GM12878 (cell line): ENCODE data around the gene EVC. TPM values are rescaled to one million over a fixed set of nuclear protein-coding genes. Genes with fewer than 3 reads are reported as not detected.

Experiments used
- ATAC-seq: fragments of 200-7000 bp; cut with Tn5 transposase; 3 replicates; pipeline ENCODE4 v1.9.1; 2020; ENCODE audit warnings: mild to moderate bottlenecking, moderate library complexity
- BruUV-seq: library from RNA; stranded (reverse); fragments of 400-500 nt; replicated peaks from 2 replicates; lab custom pipeline; 2021; lab: Mats Ljungman, UMichigan
- CTCF ChIA-PET: fragments of 300-600 bp; sonication (Branson Sonifier 250); formaldehyde crosslinking; extraction: SDS; loops from one replicate; lab custom pipeline; 2021; ENCODE audit warnings: inconsistent platforms; lab: Yijun Ruan, JAX
- POLR2A ChIA-PET: fragments of 350-600 bp; formaldehyde crosslinking; extraction: SDS; loops from one replicate; lab custom pipeline; 2021; ENCODE audit warnings: inconsistent platforms; lab: Charles Lee
- RAD21 ChIA-PET: fragments of 300-600 bp; sonication (Branson Sonifier 250); formaldehyde crosslinking; loops from one replicate; lab custom pipeline; 2023; ENCODE audit warnings: antibody characterized with exemption; ENCODE audit not compliant: unreplicated experiment; lab: Charles Lee
- SMC1A ChIA-PET: fragments of 300-600 bp; sonication (Branson Sonifier 250); formaldehyde crosslinking; loops from one replicate; lab custom pipeline; 2023; ENCODE audit not compliant: unreplicated experiment, uncharacterized antibody; lab: Charles Lee
- DNase-seq: peaks from one replicate; pipeline ENCODE4 v3.0.0-alpha.2; 2011; ENCODE audit warnings: low read depth, low spot score
- FAIRE-seq: peaks from 3 replicates; lab custom pipeline; 2011; peaks lifted over from hg19 to GRCh38; lab: Jason Lieb, UNC
- H2AFZ ChIP-seq: 2 replicates; pipeline ENCODE4 v1.6.0; 2011; ENCODE audit warnings: low read depth, low read length, control low read depth; ENCODE audit not compliant: control insufficient read depth
- H3K27ac ChIP-seq: 2 replicates; pipeline ENCODE4 v1.5.1; 2011; ENCODE audit warnings: control low read depth; ENCODE audit not compliant: control insufficient read depth, insufficient read depth
- H3K27me3 ChIP-seq, 2 experiments: replicated peaks in 1 of 2; 2 replicates each; pipeline versions ENCODE4 v1.6.0 to v1.6.1; 2011; ENCODE audit warnings: low read length in 1 of 2; ENCODE audit not compliant: control insufficient read depth in 2 of 2, insufficient read depth in 2 of 2
- H3K36me3 ChIP-seq, 2 experiments: 2 replicates each; pipeline ENCODE4 v1.5.1; 2011; ENCODE audit warnings: low read length in 1 of 2; ENCODE audit not compliant: control insufficient read depth in 2 of 2, insufficient read depth in 2 of 2
- H3K4me1 ChIP-seq: 2 replicates; pipeline ENCODE4 v1.6.1; 2011; ENCODE audit warnings: mild to moderate bottlenecking, low read length, moderate library complexity, mixed read lengths; ENCODE audit not compliant: control insufficient read depth, insufficient read depth
- H3K4me2 ChIP-seq: 2 replicates; pipeline ENCODE4 v1.6.0; 2011; ENCODE audit warnings: control low read depth; ENCODE audit not compliant: control insufficient read depth, insufficient read depth
- H3K4me3 ChIP-seq: fragments of 200-600 bp; sonication (generic); 2 replicates; pipeline ENCODE4 v1.5.1; 2016
- H3K79me2 ChIP-seq: 2 replicates; pipeline ENCODE4 v1.6.0; 2011; ENCODE audit warnings: low read length; ENCODE audit not compliant: control insufficient read depth, insufficient read depth
- H3K9ac ChIP-seq: 2 replicates; pipeline ENCODE4 v1.8.0; 2011; ENCODE audit warnings: low read length, control low read depth, mixed read lengths; ENCODE audit not compliant: control insufficient read depth, insufficient read depth
- H3K9me3 ChIP-seq: replicated peaks from 3 replicates; pipeline ENCODE4 v1.5.1; 2011; ENCODE audit warnings: mild to moderate bottlenecking, low read length; ENCODE audit not compliant: control insufficient read depth, insufficient read depth
- H4K20me1 ChIP-seq: 2 replicates; pipeline ENCODE4 v1.6.0; 2011; ENCODE audit not compliant: control insufficient read depth, insufficient read depth
- CTCF ChIP-seq, 3 experiments: IDR thresholded peaks in 2 of 3; conservative IDR thresholded peaks in 1 of 3; 2 replicates each; pipeline ENCODE4 v1.5.1; 2011; ENCODE audit warnings: low read depth in 3 of 3, low read length in 3 of 3, mild to moderate bottlenecking in 3 of 3, control low read depth in 2 of 3, moderate library complexity in 2 of 3, inconsistent platforms in 1 of 3, mixed read lengths in 1 of 3; ENCODE audit not compliant: control insufficient read depth in 2 of 3, insufficient read depth in 1 of 3; ENCODE audit errors: extremely low read depth in 1 of 3
- HCFC1 ChIP-seq: fragments of 150-350 bp; IDR thresholded peaks from 2 replicates; pipeline ENCODE4 v1.6.1; 2014; ENCODE audit warnings: low read length
- RB1 ChIP-seq: fragments of 450-650 bp; formaldehyde crosslinking; IDR thresholded peaks from 2 replicates; pipeline ENCODE4 v1.6.1; 2017; ENCODE audit warnings: mild to moderate bottlenecking, borderline replicate concordance
- RELB ChIP-seq: fragments of 450-650 bp; IDR thresholded peaks from 2 replicates; pipeline ENCODE4 v1.6.1; 2017; ENCODE audit warnings: low read depth, mild to moderate bottlenecking, moderate library complexity
- RFX5 ChIP-seq: IDR thresholded peaks from 2 replicates; pipeline ENCODE4 v1.6.1; 2011; ENCODE audit warnings: low read depth, low read length, improper control_type of control experiment
- SPI1 ChIP-seq: IDR thresholded peaks from 2 replicates; pipeline ENCODE4 v1.6.1; 2011; ENCODE audit warnings: low read depth, mild to moderate bottlenecking, low read length, moderate library complexity, borderline replicate concordance; ENCODE audit not compliant: insufficient read depth
- ZNF217 ChIP-seq: fragments of 450-650 bp; IDR thresholded peaks from 2 replicates; pipeline ENCODE4 v1.6.1; 2017; ENCODE audit warnings: antibody characterized with exemption, mild to moderate bottlenecking
- WGBS: methylation state at CpG from one replicate; pipeline ENCODE4 v1.1.6; 2016; ENCODE audit warnings: low lambda C conversion rate; ENCODE audit not compliant: insufficient replicate concordance, insufficient coverage; ENCODE audit errors: missing lambda C conversion rate; 5-methylcytosine and 5-hydroxymethylcytosine counted together
- in situ Hi-C: fragments of 300-500 bp; cut with MboI; formaldehyde crosslinking; loops from 9 replicates; pipeline ENCODE4 v1.14.3; 2018; ENCODE audit warnings: mixed read lengths
- intact Hi-C: fragments of 100-400 bp; cut with micrococcal nuclease; formaldehyde crosslinking; loops from one replicate; pipeline ENCODE4 v1.14.2; 2022; ENCODE audit not compliant: unreplicated experiment
- polyA plus RNA-seq, 11 experiments: library from polyadenylated mRNA; depleted of rRNA in 4 of 11; unstranded in 6 of 11; stranded (reverse) in 5 of 11; fragments of >200 nt; fragmentation: Nextera tagmentation in 4 of 11; fragmentation: Illumina TruSeq in 1 of 11; extraction: Ambion mirVana in 4 of 11; extraction: Trizol in 1 of 11; gene quantifications; 1 replicate in 1 of 11; 2 replicates in 10 of 11; pipeline versions ENCODE4 v1.2.1 to v1.2.3, GENCODE V29; 2011 to 2016; ENCODE audit warnings: inconsistent platforms in 2 of 11, missing spikeins in 2 of 11, low read depth in 1 of 11
- total RNA-seq, 4 experiments: library from RNA; depleted of rRNA in 3 of 4; stranded (reverse); fragments of >200 nt in 3 of 4; fragmentation: Illumina TruSeq in 1 of 4; extraction: Trizol in 1 of 4; gene quantifications; 2 replicates each; pipeline versions ENCODE4 v1.2.1 to v1.2.3, GENCODE V29; 2013 to 2021

Gene EVC
- total and polyA plus RNA-seq, 10 of the 15 experiments (the other 5 are each of a cell fraction or from before 2014, with no cell fraction given) = 0.87 to 55.9 (median 15.6) TPM

GRCh38 chr4:5717449-5718158, 6.6 kb downstream of the EVC start:
- Histone ChIP-seq H4K20me1 (no peaks in the 10 kb centered on the region), H3K4me1 (peaks cover 3% of the 10 kb centered on the region; the same call in 1 of the 2 replicates), H2AFZ (no peak overlapping the region), H3K36me3 (peaks cover 0 to 4% of the 10 kb centered on the region in 2 experiments; a peak in 1 of 4 replicates), H3K4me3 (peak overlapping the region; percentile 32; the same call in 1 of the 2 replicates), H3K9ac (no peak overlapping the region), H3K9me3 (peaks cover 4% of the 10 kb centered on the region; the same call in 2 of the 3 replicates), H3K27ac (no peak overlapping the region)
- intact Hi-C loops (loop anchor here (5.0 to 10.0 kb wide), 3 partner anchors 255 to 467 kb away; no protein-coding TSS in a partner anchor), in situ Hi-C loops (no loop called here)
- ChIA-PET SMC1A (interaction anchor here (0.8 to 2.0 kb wide), 2 partner anchors 8 to 20 kb away, joined by 3 to 10 read pairs; partner anchors contain the start of gene EVC2), POLR2A (no interaction called here), CTCF (no interaction called here), RAD21 (interaction anchor here (1.6 kb wide), 1 partner anchor 10 kb away, joined by 5 read pairs; no protein-coding TSS in a partner anchor)
- DNase-seq = no peak
- TF ChIP-seq CTCF (IDR thresholded peaks at IDR 0.05 in 2 of 3, conservative IDR thresholded peaks at IDR 0.05 in 1 of 3; ENCODE audit: control insufficient read depth in 2 of 3, extremely low read depth in 1 of 3, insufficient read depth in 1 of 3, low read depth in 3 of 3, low read length in 3 of 3) (no peak), RFX5 (no peak), SPI1 (no peak), ZNF217 (no peak), RB1 (no peak), RELB (no peak), HCFC1 (no peak)
- TF ChIP-seq, all 136 proteins: peak for 0
- Histone ChIP-seq H3K4me2 (peak overlapping the region; percentile 38; the same call in 1 of the 2 replicates), H3K27me3 (no peaks in the 10 kb centered on the region), H3K79me2 (peaks cover 17% of the 10 kb centered on the region)
- no peak for FAIRE-seq
- no peak for ATAC-seq
- BruUV-seq = no TSS peak
- 30% methylated on average over 4 of the region's 4 CpGs for WGBS
